ENCODE data around the gene GPR141. TPM values are rescaled to one million over a fixed set of nuclear protein-coding genes. Genes with fewer than 3 reads are reported as not detected.

Gene GPR141
- total RNA-seq, 2 experiments from 2014 or later: not detected

DNA sequence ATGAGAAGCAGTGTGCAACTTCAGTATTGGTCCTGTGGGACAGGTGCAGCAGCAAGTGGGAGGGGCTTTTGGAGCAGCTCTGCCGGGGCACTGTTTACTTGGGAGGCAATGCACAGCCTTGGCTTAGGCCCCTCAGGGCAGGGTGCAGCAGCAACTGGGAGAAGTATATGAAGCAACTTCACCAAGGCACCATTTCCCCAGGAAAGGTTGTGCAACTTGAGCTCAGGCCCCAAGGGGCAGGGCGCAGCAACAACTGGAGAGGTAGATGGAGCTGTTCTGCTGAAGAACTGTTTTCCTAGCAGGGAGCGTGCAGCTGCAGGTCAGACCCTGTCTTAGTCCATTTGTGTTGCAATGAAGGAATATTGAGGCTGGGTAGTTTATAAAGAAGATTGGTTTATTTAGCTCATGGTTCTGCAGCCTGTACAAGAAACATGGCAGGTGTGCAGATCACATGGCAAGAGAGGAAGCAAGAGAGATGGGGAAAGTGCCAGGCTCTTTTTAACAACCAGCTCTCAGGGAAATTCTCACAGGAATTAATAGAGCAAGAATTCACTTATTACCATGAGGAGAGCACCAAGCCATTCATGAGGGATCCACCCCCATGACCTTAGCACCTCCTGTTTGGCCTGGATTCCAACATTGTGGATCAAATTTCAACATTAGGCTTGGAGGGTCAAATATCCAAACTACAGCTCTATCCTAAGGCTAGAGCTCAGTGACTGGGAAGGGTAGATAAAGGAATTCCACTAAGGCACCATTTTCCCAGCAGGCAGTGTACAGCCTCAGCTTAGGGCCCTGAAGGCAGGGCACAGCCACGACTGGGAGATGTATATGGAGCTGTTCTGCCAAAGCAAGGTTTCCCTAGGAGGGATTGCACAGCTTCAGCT, 10.9 kb downstream of the GPR141 start:
- Histone ChIP-seq H3K4me1 (ENCODE audit: insufficient read depth, low read length, poor library complexity, severe bottlenecking) (no peaks in the 10 kb centered on the region), H2AFZ (ENCODE audit: low read length) (no peak overlapping the region), H3K79me2 (ENCODE audit: insufficient read depth, low read depth, low read length) (no peaks in the 10 kb centered on the region), H3K9me3 (ENCODE audit: low read length) (no peaks in the 10 kb centered on the region), H3K36me3 (ENCODE audit: insufficient read depth, low read length) (no peaks in the 10 kb centered on the region), H3K4me2 (ENCODE audit: low read length) (no peak overlapping the region), H4K20me1 (ENCODE audit: insufficient read depth, low read length) (no peaks in the 10 kb centered on the region), H3K9me2 (ENCODE audit: insufficient read depth, low read length) (no peaks in the 10 kb centered on the region), H3K27ac (ENCODE audit: low read depth, low read length, poor library complexity, severe bottlenecking) (no peak overlapping the region), H3K4me3 (ENCODE audit: low read depth, low read length, poor library complexity, severe bottlenecking) (no peak overlapping the region)
- intact Hi-C loops (cut with micrococcal nuclease; ENCODE audit: unreplicated experiment): no loop called here
- ChIA-PET CTCF (ENCODE audit: unreplicated experiment) (no interaction called here), POLR2A (interaction anchor here (0.5 to 1.0 kb wide), 3 partner anchors 13 to 504 kb away, joined by 3 to 5 read pairs (median 3); no protein-coding TSS in a partner anchor)
- TF ChIP-seq, protein P1, sequence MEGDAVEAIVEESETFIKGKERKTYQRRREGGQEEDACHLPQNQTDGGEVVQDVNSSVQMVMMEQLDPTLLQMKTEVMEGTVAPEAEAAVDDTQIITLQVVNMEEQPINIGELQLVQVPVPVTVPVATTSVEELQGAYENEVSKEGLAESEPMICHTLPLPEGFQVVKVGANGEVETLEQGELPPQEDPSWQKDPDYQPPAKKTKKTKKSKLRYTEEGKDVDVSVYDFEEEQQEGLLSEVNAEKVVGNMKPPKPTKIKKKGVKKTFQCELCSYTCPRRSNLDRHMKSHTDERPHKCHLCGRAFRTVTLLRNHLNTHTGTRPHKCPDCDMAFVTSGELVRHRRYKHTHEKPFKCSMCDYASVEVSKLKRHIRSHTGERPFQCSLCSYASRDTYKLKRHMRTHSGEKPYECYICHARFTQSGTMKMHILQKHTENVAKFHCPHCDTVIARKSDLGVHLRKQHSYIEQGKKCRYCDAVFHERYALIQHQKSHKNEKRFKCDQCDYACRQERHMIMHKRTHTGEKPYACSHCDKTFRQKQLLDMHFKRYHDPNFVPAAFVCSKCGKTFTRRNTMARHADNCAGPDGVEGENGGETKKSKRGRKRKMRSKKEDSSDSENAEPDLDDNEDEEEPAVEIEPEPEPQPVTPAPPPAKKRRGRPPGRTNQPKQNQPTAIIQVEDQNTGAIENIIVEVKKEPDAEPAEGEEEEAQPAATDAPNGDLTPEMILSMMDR (conservative IDR thresholded peaks at IDR 0.05; ENCODE audit: low read length): no peak
- no peak for TF ChIP-seq EZH2phosphoT487 (IDR thresholded peaks at IDR 0.05; ENCODE audit: borderline replicate concordance, low read depth, low read length)
- DNase-seq (ENCODE audit: low spot score): no peak
- no TSS peak for BruUV-seq (replicated peaks)

DNA sequence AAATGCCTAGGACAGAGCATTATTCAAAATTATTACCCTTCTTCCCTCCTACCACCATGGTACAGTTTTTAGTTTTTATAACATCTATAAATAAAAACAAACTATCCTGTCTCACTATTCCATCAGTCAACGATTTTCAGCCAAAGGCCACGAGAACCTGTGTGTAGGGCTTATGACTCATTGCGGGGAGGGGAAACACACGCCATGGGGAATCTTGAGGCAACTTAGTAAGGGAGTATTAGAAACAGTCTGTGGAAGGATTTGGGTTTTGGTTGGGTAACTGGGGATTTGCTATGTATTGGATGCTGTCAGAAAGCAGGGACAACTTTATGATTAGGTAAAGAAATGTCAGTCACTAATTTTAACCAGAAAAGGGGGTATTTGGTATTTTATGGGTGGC, 14.7 kb downstream of the GPR141 start:
- H3K4me2 ChIP-seq (ENCODE audit: low read length): no peak overlapping the region
- no peaks in the 10 kb centered on the region for H3K9me2 ChIP-seq (ENCODE audit: insufficient read depth, low read length)
- TF ChIP-seq, protein P1 (conservative IDR thresholded peaks at IDR 0.05; ENCODE audit: low read length): no peak
- TF ChIP-seq EZH2phosphoT487 (IDR thresholded peaks at IDR 0.05; ENCODE audit: borderline replicate concordance, low read depth, low read length): no peak
- DNase-seq (ENCODE audit: low spot score): no peak
- H2AFZ ChIP-seq (ENCODE audit: low read length): no peak overlapping the region
- no peak overlapping the region for H3K27ac ChIP-seq (ENCODE audit: low read depth, low read length, poor library complexity, severe bottlenecking)
- no TSS peak for BruUV-seq (replicated peaks)
- intact Hi-C loops (cut with micrococcal nuclease; ENCODE audit: unreplicated experiment): no loop called here
- ChIA-PET POLR2A (no interaction called here), CTCF (ENCODE audit: unreplicated experiment) (no interaction called here)
- H4K20me1 ChIP-seq (ENCODE audit: insufficient read depth, low read length): no peaks in the 10 kb centered on the region
- no peaks in the 10 kb centered on the region for H3K79me2 ChIP-seq (ENCODE audit: insufficient read depth, low read depth, low read length)
- H3K36me3 ChIP-seq (ENCODE audit: insufficient read depth, low read length): no peaks in the 10 kb centered on the region
- no peaks in the 10 kb centered on the region for H3K9me3 ChIP-seq (ENCODE audit: low read length)
- no peaks in the 10 kb centered on the region for H3K4me1 ChIP-seq (ENCODE audit: insufficient read depth, low read length, poor library complexity, severe bottlenecking)
- H3K4me3 ChIP-seq (ENCODE audit: low read depth, low read length, poor library complexity, severe bottlenecking): no peak overlapping the region

DNA sequence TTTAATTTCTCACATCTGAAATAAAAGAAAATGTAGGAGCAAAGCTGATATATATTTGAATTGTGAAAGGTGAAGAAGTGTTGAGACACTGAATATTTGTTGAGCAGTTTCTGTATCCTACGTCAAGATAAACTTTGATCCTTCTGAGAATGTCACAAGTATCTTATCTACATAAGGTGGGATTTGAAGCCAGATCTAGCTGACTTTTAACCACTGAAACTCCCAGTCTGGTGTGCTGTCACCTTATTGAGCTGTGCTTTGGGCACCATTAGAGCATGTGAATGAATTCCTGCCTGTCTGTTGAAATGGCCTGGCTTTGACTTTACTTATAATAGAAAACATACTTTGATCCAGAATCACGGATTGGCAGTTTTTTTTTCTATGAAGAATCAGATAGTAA, 15.2 kb downstream of the GPR141 start:
- H4K20me1 ChIP-seq (ENCODE audit: insufficient read depth, low read length): no peaks in the 10 kb centered on the region
- no peaks in the 10 kb centered on the region for H3K36me3 ChIP-seq (ENCODE audit: insufficient read depth, low read length)
- ChIA-PET CTCF (ENCODE audit: unreplicated experiment) (no interaction called here), POLR2A (no interaction called here)
- intact Hi-C loops (cut with micrococcal nuclease; ENCODE audit: unreplicated experiment): no loop called here
- H3K4me2 ChIP-seq (ENCODE audit: low read length): no peak overlapping the region
- DNase-seq (ENCODE audit: low spot score): no peak
- no peak overlapping the region for H2AFZ ChIP-seq (ENCODE audit: low read length)
- no peaks in the 10 kb centered on the region for H3K9me2 ChIP-seq (ENCODE audit: insufficient read depth, low read length)
- H3K4me1 ChIP-seq (ENCODE audit: insufficient read depth, low read length, poor library complexity, severe bottlenecking): no peaks in the 10 kb centered on the region
- H3K27ac ChIP-seq (ENCODE audit: low read depth, low read length, poor library complexity, severe bottlenecking): no peak overlapping the region
- TF ChIP-seq EZH2phosphoT487 (IDR thresholded peaks at IDR 0.05; ENCODE audit: borderline replicate concordance, low read depth, low read length): no peak
- TF ChIP-seq, protein P1 (conservative IDR thresholded peaks at IDR 0.05; ENCODE audit: low read length): no peak
- H3K4me3 ChIP-seq (ENCODE audit: low read depth, low read length, poor library complexity, severe bottlenecking): no peak overlapping the region
- H3K9me3 ChIP-seq (ENCODE audit: low read length): no peaks in the 10 kb centered on the region
- BruUV-seq (replicated peaks): no TSS peak
- H3K79me2 ChIP-seq (ENCODE audit: insufficient read depth, low read depth, low read length): no peaks in the 10 kb centered on the region
